HCT116 (cell line): ENCODE results near the gene MLLT3. TPM values are rescaled to one million over a fixed set of nuclear protein-coding genes. Genes with fewer than 3 reads are reported as not detected.

ENCODE experiments used
- ATAC-seq: fragments of 200-7000 bp; cut with Tn5 transposase; 2 replicates; pipeline ENCODE4 v1.9.1; 2020; ENCODE audit warnings: mild to moderate bottlenecking, moderate library complexity
- BruUV-seq: library from RNA; stranded (reverse); fragments of 400-500 nt; replicated peaks from 2 replicates; lab custom pipeline; 2021; lab: Mats Ljungman, UMichigan
- CTCF ChIA-PET: fragments of 300-600 bp; sonication (Branson Sonifier 250); formaldehyde crosslinking; loops from one replicate; lab custom pipeline; 2021; ENCODE audit warnings: antibody characterized with exemption; lab: Charles Lee
- POLR2A ChIA-PET: fragments of 300-600, 350-600 bp; sonication (Branson Sonifier 250); formaldehyde crosslinking; loops from one replicate; lab custom pipeline; 2021; ENCODE audit warnings: antibody characterized with exemption; lab: Charles Lee
- RAD21 ChIA-PET, 2 experiments: fragments of 300-600 bp; sonication (Branson Sonifier 250); formaldehyde crosslinking; loops; one replicate each; lab custom pipeline; 2023; ENCODE audit warnings: low total read pairs in 2 of 2; ENCODE audit not compliant: uncharacterized antibody in 2 of 2, unreplicated experiment in 2 of 2, low non-redundant PET in 1 of 2; lab: Charles Lee
- DNase-seq: peaks from one replicate; pipeline ENCODE4 v3.0.0-alpha.2; 2010; ENCODE audit warnings: low read depth, low spot score
- H2AFZ ChIP-seq: fragments of 200-600 bp; shearing (Covaris generic), sonication (generic); 2 replicates; pipeline ENCODE4 v1.6.1; 2017; ENCODE audit warnings: low read depth, mixed run types, mixed read lengths, antibody characterized with exemption, low read length; ENCODE audit not compliant: poor library complexity, severe bottlenecking
- H3K27ac ChIP-seq: 2 replicates; pipeline ENCODE4 v1.5.1; 2012; ENCODE audit warnings: low read depth, low read length
- H3K27me3 ChIP-seq: fragments of 200-600 bp; sonication (generic); 2 replicates; pipeline ENCODE4 v1.6.1; 2016; ENCODE audit warnings: mixed run types, low read length, mixed read lengths; ENCODE audit not compliant: insufficient read depth
- H3K36me3 ChIP-seq, 2 experiments: fragments of 200-500 bp in 1 of 2; fragments of 200-600 bp in 1 of 2; sonication (Bioruptor generic) in 1 of 2; sonication (generic) in 1 of 2; 2 replicates each; pipeline versions ENCODE4 v1.5.1 to v1.6.1; 2014 to 2016; ENCODE audit warnings: low read length in 2 of 2, inconsistent platforms in 1 of 2, mixed read lengths in 1 of 2, mixed run types in 1 of 2; ENCODE audit not compliant: insufficient read depth in 2 of 2, control insufficient read depth in 1 of 2
- H3K4me1 ChIP-seq, 2 experiments: fragments of 200-600 bp in 1 of 2; sonication (generic) in 1 of 2; 2 replicates each; pipeline versions ENCODE4 v1.5.1 to v1.6.1; 2012 to 2017; ENCODE audit warnings: low read length in 2 of 2, inconsistent platforms in 1 of 2, mild to moderate bottlenecking in 1 of 2, mixed read lengths in 1 of 2, mixed run types in 1 of 2, moderate library complexity in 1 of 2; ENCODE audit not compliant: insufficient read depth in 2 of 2, control insufficient read depth in 1 of 2
- H3K4me2 ChIP-seq: fragments of 200-600 bp; sonication (generic); 2 replicates; pipeline ENCODE4 v1.6.1; 2017; ENCODE audit warnings: mixed run types, low read length, mixed read lengths
- H3K4me3 ChIP-seq, 2 experiments: fragments of 200-600 bp in 1 of 2; sonication (generic) in 1 of 2; replicated peaks in 1 of 2; 2 replicates each; pipeline ENCODE4 v1.5.1; 2011 to 2016; ENCODE audit warnings: low read length in 2 of 2, control low read depth in 1 of 2, low read depth in 1 of 2, mild to moderate bottlenecking in 1 of 2, mixed read lengths in 1 of 2, mixed run types in 1 of 2
- H3K79me2 ChIP-seq: fragments of 200-600 bp; sonication (generic); 2 replicates; pipeline ENCODE4 v1.6.1; 2017; ENCODE audit warnings: mild to moderate bottlenecking, mixed run types, low read length, moderate library complexity, mixed read lengths; ENCODE audit not compliant: insufficient read depth
- H3K9ac ChIP-seq: fragments of 200-600 bp; sonication (generic); 2 replicates; pipeline ENCODE4 v1.6.1; 2016; ENCODE audit warnings: low read length, mixed read lengths
- H3K9me2 ChIP-seq: fragments of 200-600 bp; sonication (generic), shearing (Covaris generic); 2 replicates; pipeline ENCODE4 v1.6.1; 2017; ENCODE audit warnings: mixed run types, mild to moderate bottlenecking, moderate library complexity; ENCODE audit not compliant: insufficient read depth
- H3K9me3 ChIP-seq, 2 experiments: fragments of 200-500 bp in 1 of 2; fragments of 200-600 bp in 1 of 2; sonication (Bioruptor generic) in 1 of 2; sonication (generic) in 1 of 2; 2 replicates each; pipeline ENCODE4 v1.6.1; 2014 to 2017; ENCODE audit warnings: low read length in 2 of 2, mixed read lengths in 2 of 2, inconsistent platforms in 1 of 2, low read depth in 1 of 2, mild to moderate bottlenecking in 1 of 2, mixed run types in 1 of 2, moderate library complexity in 1 of 2; ENCODE audit not compliant: control insufficient read depth in 1 of 2, insufficient read depth in 1 of 2
- H4K20me1 ChIP-seq: fragments of 200-600 bp; sonication (generic), shearing (Covaris generic); 2 replicates; pipeline ENCODE4 v1.6.1; 2017; ENCODE audit warnings: mixed run types, mild to moderate bottlenecking, moderate library complexity; ENCODE audit not compliant: insufficient read depth
- CTCF ChIP-seq, 3 experiments: fragments of 200-600 bp in 1 of 3; sonication (generic) in 1 of 3; IDR thresholded peaks in 2 of 3; conservative IDR thresholded peaks in 1 of 3; 2 replicates each; pipeline ENCODE4 v1.5.1; 2012 to 2017; ENCODE audit warnings: low read depth in 2 of 3, low read length in 2 of 3, antibody characterized with exemption in 1 of 3, borderline replicate concordance in 1 of 3, control low read depth in 1 of 3, mild to moderate bottlenecking in 1 of 3, mixed read lengths in 1 of 3, mixed run types in 1 of 3, moderate library complexity in 1 of 3; ENCODE audit not compliant: insufficient read depth in 1 of 3
- ELF1 ChIP-seq: IDR thresholded peaks from 2 replicates; pipeline ENCODE4 v1.6.1; 2012; ENCODE audit warnings: low read depth, borderline replicate concordance
- EZH2 ChIP-seq: fragments of 200-600 bp; sonication (generic); IDR thresholded peaks from 2 replicates; pipeline ENCODE4 v1.6.1; 2017; ENCODE audit warnings: antibody characterized with exemption, mixed run types
- EZH2phosphoT487 ChIP-seq: fragments of 200-600 bp; IDR thresholded peaks from 2 replicates; pipeline ENCODE4 v1.6.1; 2018; ENCODE audit warnings: antibody characterized with exemption, borderline replicate concordance
- JUND ChIP-seq: IDR thresholded peaks from 2 replicates; pipeline ENCODE4 v1.6.1; 2012
- MAX ChIP-seq: IDR thresholded peaks from 2 replicates; pipeline ENCODE4 v1.6.1; 2012
- POLR2AphosphoS5 ChIP-seq: IDR thresholded peaks from 2 replicates; pipeline ENCODE4 v1.6.1; 2011; ENCODE audit warnings: mild to moderate bottlenecking, low read depth, low read length, moderate library complexity
- RAD21 ChIP-seq: IDR thresholded peaks from 2 replicates; pipeline ENCODE4 v1.6.1; 2012; ENCODE audit warnings: low read depth, mild to moderate bottlenecking
- REST ChIP-seq: IDR thresholded peaks from 2 replicates; pipeline ENCODE4 v1.6.1; 2012; ENCODE audit warnings: low read depth
- SP1 ChIP-seq: IDR thresholded peaks from 2 replicates; pipeline ENCODE4 v1.6.1; 2012; ENCODE audit warnings: low read depth
- ZBTB33 ChIP-seq: IDR thresholded peaks from 2 replicates; pipeline ENCODE4 v1.6.1; 2011; ENCODE audit warnings: mild to moderate bottlenecking, low read length, moderate library complexity; ENCODE audit not compliant: insufficient replicate concordance; ENCODE audit errors: extremely low read depth
- ZFX ChIP-seq: fragments of 450-650 bp; IDR thresholded peaks from 2 replicates; pipeline ENCODE4 v1.6.1; 2017
- ZNF274 ChIP-seq: fragments of 200-500 bp; sonication (Bioruptor generic); IDR thresholded peaks from 2 replicates; pipeline ENCODE4 v1.6.1; 2014; ENCODE audit warnings: mild to moderate bottlenecking, low read depth, low read length, inconsistent platforms
- intact Hi-C: fragments of 100-400 bp; cut with micrococcal nuclease; formaldehyde crosslinking; loops from 2 replicates; pipeline ENCODE4 v1.10.0; 2022
- total RNA-seq: library from RNA; stranded (reverse); gene quantifications from one replicate; pipeline ENCODE4 v1.2.1, GENCODE V29; 2021; ENCODE audit not compliant: unreplicated experiment

MLLT3 gene
- total RNA-seq, 1 experiment from 2014 or later = 4.3 TPM

GRCh38 chr9:20343325-20343724 lies 279.0 kb downstream of the MLLT3 start:
- Histone ChIP-seq H3K4me1 (no peaks in the 10 kb centered on the region), H3K9me2 (no peaks in the 10 kb centered on the region), H3K4me3 (no peak overlapping the region), H3K9me3 (no peaks in the 10 kb centered on the region), H3K36me3 (no peaks in the 10 kb centered on the region), H3K27me3 (peaks cover 9% of the 10 kb centered on the region; the same call in 1 of the 2 replicates), H3K4me2 (no peak overlapping the region), H4K20me1 (no peaks in the 10 kb centered on the region), H2AFZ (no peak overlapping the region), H3K79me2 (no peaks in the 10 kb centered on the region), H3K27ac (no peak overlapping the region), H3K9ac (no peak overlapping the region)
- DNase-seq (no peak), ATAC-seq (no peak)
- ChIA-PET CTCF (no interaction called here), RAD21 (no interaction called here), POLR2A (no interaction called here)
- BruUV-seq = no TSS peak
- TF ChIP-seq EZH2phosphoT487 = no peak
- no peak for TF ChIP-seq ELF1
- TF ChIP-seq REST = no peak
- TF ChIP-seq EZH2 = no peak
- no peak for TF ChIP-seq CTCF (IDR thresholded peaks at IDR 0.05 in 2 of 3, conservative IDR thresholded peaks at IDR 0.05 in 1 of 3; ENCODE audit: borderline replicate concordance in 1 of 3, insufficient read depth in 1 of 3, low read depth in 2 of 3, low read length in 2 of 3)
- no peak for TF ChIP-seq SP1
- TF ChIP-seq ZBTB33 = no peak
- no peak for TF ChIP-seq ZFX
- TF ChIP-seq POLR2AphosphoS5 = no peak
- no peak for TF ChIP-seq ZNF274
- no peak for TF ChIP-seq MAX
- no peak for TF ChIP-seq RAD21
- no peak for TF ChIP-seq JUND
- intact Hi-C loops = no loop called here
